ENCODE data around the gene GNA14.

- TF ChIP-seq CTCF (conservative IDR thresholded peaks at IDR 0.05) (peak; percentile 56), EZH2 (IDR thresholded peaks at IDR 0.05; ENCODE audit: low read depth) (no peak)
These were observed 1.1 kb upstream of the GNA14 start for GRCh38 chr9:77649109-77649812.

All from PC-9 (cell line).